Lung (tissue), 12 donors: ENCODE measurements around the gene TGOLN2. TPM values are rescaled to one million over a fixed set of nuclear protein-coding genes. Genes with fewer than 3 reads are reported as not detected.

Experiments
- ATAC-seq: fragments of 200-7000 bp; cut with Tn5 transposase; one replicate; pipeline ENCODE4 v1.9.1; 2020; ENCODE audit warnings: moderate number of reproducible peaks; ENCODE audit not compliant: insufficient read depth, low FRiP score
- DNase-seq, 3 donors: peaks; one replicate each; pipeline ENCODE4 v3.0.0-alpha.2; 2013 to 2017
- H3K27ac ChIP-seq, 2 donors: one replicate each; pipeline ENCODE4 v1.5.1; 2013; ENCODE audit warnings: mild to moderate bottlenecking in 2 of 2, moderate library complexity in 2 of 2, control low read depth in 1 of 2, inconsistent platforms in 1 of 2, low read depth in 1 of 2, low read length in 1 of 2
- H3K27me3 ChIP-seq, 3 donors: one replicate each; pipeline ENCODE4 v1.5.1; 2013; ENCODE audit warnings: low read length in 2 of 3; ENCODE audit not compliant: control insufficient read depth in 3 of 3, insufficient read depth in 3 of 3
- H3K36me3 ChIP-seq, 4 donors: one replicate each; pipeline ENCODE4 v1.5.1; 2013; ENCODE audit warnings: low read length in 4 of 4, mild to moderate bottlenecking in 1 of 4, moderate library complexity in 1 of 4; ENCODE audit not compliant: control insufficient read depth in 4 of 4, insufficient read depth in 4 of 4
- H3K4me1 ChIP-seq, 5 donors: one replicate each; pipeline ENCODE4 v1.5.1; 2013; ENCODE audit warnings: low read length in 5 of 5, mild to moderate bottlenecking in 2 of 5, moderate library complexity in 1 of 5; ENCODE audit not compliant: control insufficient read depth in 5 of 5, insufficient read depth in 5 of 5
- H3K4me3 ChIP-seq: one replicate; pipeline ENCODE4 v1.5.1; 2013; ENCODE audit warnings: mild to moderate bottlenecking, control low read depth, moderate library complexity
- H3K9ac ChIP-seq, 2 donors: one replicate each; pipeline ENCODE4 v1.5.1; 2013; ENCODE audit warnings: low read length in 2 of 2, control low read depth in 1 of 2; ENCODE audit not compliant: insufficient read depth in 1 of 2
- H3K9me3 ChIP-seq, 4 donors: one replicate each; pipeline ENCODE4 v1.5.1; 2013; ENCODE audit warnings: low read length in 3 of 4, mild to moderate bottlenecking in 1 of 4, moderate library complexity in 1 of 4; ENCODE audit not compliant: control insufficient read depth in 4 of 4, insufficient read depth in 3 of 4
- CTCF ChIP-seq: IDR thresholded peaks from 2 replicates; pipeline ENCODE4 v1.5.1; 2012; ENCODE audit warnings: mild to moderate bottlenecking; ENCODE audit errors: control extremely low read depth, extremely low read depth
- WGBS, 2 donors: extraction: QIAGEN DNeasy Blood & Tissue Kit; methylation state at CpG; one replicate each; pipeline ENCODE4 v1.1.7; 2013; 5-methylcytosine and 5-hydroxymethylcytosine counted together
- polyA plus RNA-seq, 2 donors: library from polyadenylated mRNA; stranded (reverse); fragments of 200-250 nt; gene quantifications; one replicate each; pipeline ENCODE4 v1.2.1, GENCODE V29; 2013
- total RNA-seq, 2 donors: library from RNA; depleted of rRNA in 1 of 2; stranded (reverse); fragments of >200 nt in 1 of 2; gene quantifications; one replicate each; pipeline ENCODE4 v1.2.1, GENCODE V29; 2014 to 2021
- donor health status: control.
- donor health status: control.
- donor health status: Bipolar disorder and iron deficiency.
- donor health status: healthy.
- donor health status: DM: yes; HTN: yes; CAD: no.

Gene TGOLN2
- total and polyA plus RNA-seq, 4 donors: 24.6 to 145 (median 82.6) TPM

- ATAC-seq: no peak
- Histone ChIP-seq H3K27me3 (no peaks in the 10 kb centered on the region), H3K36me3 (peaks cover 0 to 25% (median 18%) of the 10 kb centered on the region in 4 donors), H3K4me3 (no peak overlapping the region), H3K9me3 (no peaks in the 10 kb centered on the region), H3K27ac (peak overlapping the region in 1 of 2 donors; percentile 23), H3K4me1 (peaks cover 0 to 7% (median 0%) of the 10 kb centered on the region in 5 donors), H3K9ac (no peak overlapping the region)
- WGBS, 2 donors: 39 to 43% methylated on average over 14 to 15 of the region's 15 CpGs
- no peak for TF ChIP-seq CTCF
- peak; percentile 50 to 56 (median 55) for DNase-seq
Observed at GRCh38 chr2:85308896-85309555, 18.8 kb downstream of the TGOLN2 start.

- peaks cover 0 to 7% (median 0%) of the 10 kb centered on the region in 5 donors for H3K4me1 ChIP-seq
- DNase-seq: no peak
- 81 to 87% methylated on average over 6 of the region's 6 CpGs for WGBS, 2 donors
- no peak overlapping the region for H3K4me3 ChIP-seq
- H3K27me3 ChIP-seq: no peaks in the 10 kb centered on the region
- no peak for TF ChIP-seq CTCF
- no peak overlapping the region for H3K27ac ChIP-seq
- H3K36me3 ChIP-seq: peaks cover 0 to 31% (median 22%) of the 10 kb centered on the region in 4 donors
- H3K9me3 ChIP-seq: no peaks in the 10 kb centered on the region
- no peak for ATAC-seq
- H3K9ac ChIP-seq: no peak overlapping the region
Observed at GRCh38 chr2:85308201-85308600, 19.6 kb downstream of the TGOLN2 start.

- ATAC-seq (no peak), DNase-seq (no peak)
- no peaks in the 10 kb centered on the region for H3K9me3 ChIP-seq
- H3K36me3 ChIP-seq: peaks cover 0 to 33% (median 22%) of the 10 kb centered on the region in 4 donors
- no peak overlapping the region for H3K4me3 ChIP-seq
- no peak for TF ChIP-seq CTCF
- no peaks in the 10 kb centered on the region for H3K27me3 ChIP-seq
- no peak overlapping the region for H3K9ac ChIP-seq
- WGBS, 2 donors: 82 to 89% methylated on average over 9 of the region's 9 CpGs
- no peak overlapping the region for H3K27ac ChIP-seq
- peaks cover 0 to 7% (median 0%) of the 10 kb centered on the region in 5 donors for H3K4me1 ChIP-seq
Observed at GRCh38 chr2:85307527-85307897, 20.3 kb downstream of the TGOLN2 start.
